ENCODE results near the gene LGALS14.

The LGALS14 gene

DNA sequence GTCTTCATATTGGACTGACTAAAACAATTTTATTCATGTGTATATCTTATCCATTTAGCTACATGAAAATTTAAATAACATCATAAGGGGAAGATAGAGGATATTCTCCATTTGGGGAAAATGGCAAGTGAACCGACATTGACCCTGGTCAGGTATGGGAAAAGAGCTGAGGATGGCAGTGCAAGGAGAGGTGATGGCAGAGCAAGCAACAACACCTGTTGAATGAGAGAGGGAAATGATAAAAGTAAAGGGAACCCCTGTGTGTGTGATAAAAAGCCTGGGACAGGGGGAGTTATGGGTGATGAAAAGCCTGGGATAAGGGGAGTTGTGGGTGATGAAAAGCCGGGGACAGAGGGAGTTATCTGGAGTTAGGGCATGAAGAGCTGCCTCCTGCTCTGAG, 29.6 kb downstream of the LGALS14 start:
- H3K4me3 ChIP-seq (ENCODE audit: low read length): no peak overlapping the region
- DNase-seq (ENCODE audit: low read depth): no peak
- TF ChIP-seq, protein P1, sequence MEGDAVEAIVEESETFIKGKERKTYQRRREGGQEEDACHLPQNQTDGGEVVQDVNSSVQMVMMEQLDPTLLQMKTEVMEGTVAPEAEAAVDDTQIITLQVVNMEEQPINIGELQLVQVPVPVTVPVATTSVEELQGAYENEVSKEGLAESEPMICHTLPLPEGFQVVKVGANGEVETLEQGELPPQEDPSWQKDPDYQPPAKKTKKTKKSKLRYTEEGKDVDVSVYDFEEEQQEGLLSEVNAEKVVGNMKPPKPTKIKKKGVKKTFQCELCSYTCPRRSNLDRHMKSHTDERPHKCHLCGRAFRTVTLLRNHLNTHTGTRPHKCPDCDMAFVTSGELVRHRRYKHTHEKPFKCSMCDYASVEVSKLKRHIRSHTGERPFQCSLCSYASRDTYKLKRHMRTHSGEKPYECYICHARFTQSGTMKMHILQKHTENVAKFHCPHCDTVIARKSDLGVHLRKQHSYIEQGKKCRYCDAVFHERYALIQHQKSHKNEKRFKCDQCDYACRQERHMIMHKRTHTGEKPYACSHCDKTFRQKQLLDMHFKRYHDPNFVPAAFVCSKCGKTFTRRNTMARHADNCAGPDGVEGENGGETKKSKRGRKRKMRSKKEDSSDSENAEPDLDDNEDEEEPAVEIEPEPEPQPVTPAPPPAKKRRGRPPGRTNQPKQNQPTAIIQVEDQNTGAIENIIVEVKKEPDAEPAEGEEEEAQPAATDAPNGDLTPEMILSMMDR (IDR thresholded peaks at IDR 0.05; ENCODE audit: insufficient read depth, low read depth, low read length, missing control alignments): no peak

- H3K4me3 ChIP-seq (ENCODE audit: low read length): no peak overlapping the region
- no peak for DNase-seq (ENCODE audit: low read depth)
- TF ChIP-seq, protein P1 (IDR thresholded peaks at IDR 0.05; ENCODE audit: insufficient read depth, low read depth, low read length, missing control alignments): no peak
Observed at GRCh38 chr19:39735688-39736087, 31.4 kb downstream of the LGALS14 start.

GRCh38 chr19:39736088-39736487, 31.8 kb downstream of the LGALS14 start:
- TF ChIP-seq, protein P1 (IDR thresholded peaks at IDR 0.05; ENCODE audit: insufficient read depth, low read depth, low read length, missing control alignments): no peak

DNA sequence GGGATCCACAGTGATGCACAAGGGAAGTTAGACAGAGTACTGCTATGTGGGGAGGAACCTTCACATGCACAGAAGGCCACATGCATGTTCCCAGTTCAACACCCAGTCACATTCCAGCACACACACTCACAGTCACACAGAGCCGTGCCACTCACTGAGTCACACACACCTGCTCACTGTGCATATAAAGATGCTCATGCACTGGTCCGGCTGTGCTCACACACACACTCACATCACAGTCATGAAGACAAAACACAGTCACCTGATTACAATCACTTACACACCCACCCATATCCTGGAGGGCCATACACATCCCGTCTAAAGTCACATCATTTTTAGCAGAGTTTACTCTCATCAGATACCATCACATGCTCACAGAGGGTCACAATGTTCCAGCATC, 33.1 kb downstream of the LGALS14 start:
- DNase-seq (ENCODE audit: low read depth): no peak
- no peak overlapping the region for H3K4me3 ChIP-seq (ENCODE audit: low read length)
- TF ChIP-seq, protein P1 (IDR thresholded peaks at IDR 0.05; ENCODE audit: insufficient read depth, low read depth, low read length, missing control alignments): no peak

More at GRCh38 chr19:39736088-39736487, 31.8 kb downstream of the LGALS14 start:
- no peak for DNase-seq (ENCODE audit: low read depth)
- no peak overlapping the region for H3K4me3 ChIP-seq (ENCODE audit: low read length)

DNA sequence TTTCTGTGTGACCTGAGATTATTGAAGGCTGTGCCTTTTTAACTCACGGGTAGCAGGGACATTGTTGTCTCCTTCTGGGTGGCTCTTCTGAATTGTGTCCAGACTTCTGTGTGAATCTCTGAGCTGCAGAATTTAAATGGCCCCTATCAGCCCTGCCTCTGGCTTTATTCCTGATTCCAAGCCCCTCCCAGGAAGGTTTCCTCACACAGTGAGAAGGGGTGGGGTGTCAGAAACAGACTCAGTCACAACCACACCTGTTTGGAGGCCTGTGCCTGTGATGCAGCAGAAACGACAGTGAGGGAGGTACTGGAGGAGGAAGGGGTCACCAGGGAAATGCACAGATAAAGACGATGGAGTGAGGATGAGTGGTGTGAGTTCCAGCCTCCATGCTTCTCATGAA, 33.6 kb downstream of the LGALS14 start, which contains the start of gene CLC:
Gene CLC (minus strand): TSS at position 139 of the 400 bp plus-strand sequence. CDS start 77 bp downstream, at position 62.
- TF ChIP-seq, protein P1 (IDR thresholded peaks at IDR 0.05; ENCODE audit: insufficient read depth, low read depth, low read length, missing control alignments): no peak
- DNase-seq (ENCODE audit: low read depth): no peak
- H3K4me3 ChIP-seq (ENCODE audit: low read length): no peak within 1 kb of the TSS

- H3K4me3 ChIP-seq (ENCODE audit: low read length): no peak overlapping the region
- DNase-seq (ENCODE audit: low read depth): no peak
- TF ChIP-seq, protein P1 (IDR thresholded peaks at IDR 0.05; ENCODE audit: insufficient read depth, low read depth, low read length, missing control alignments): no peak
Observed at GRCh38 chr19:39738814-39739213, 34.5 kb downstream of the LGALS14 start.

DNA sequence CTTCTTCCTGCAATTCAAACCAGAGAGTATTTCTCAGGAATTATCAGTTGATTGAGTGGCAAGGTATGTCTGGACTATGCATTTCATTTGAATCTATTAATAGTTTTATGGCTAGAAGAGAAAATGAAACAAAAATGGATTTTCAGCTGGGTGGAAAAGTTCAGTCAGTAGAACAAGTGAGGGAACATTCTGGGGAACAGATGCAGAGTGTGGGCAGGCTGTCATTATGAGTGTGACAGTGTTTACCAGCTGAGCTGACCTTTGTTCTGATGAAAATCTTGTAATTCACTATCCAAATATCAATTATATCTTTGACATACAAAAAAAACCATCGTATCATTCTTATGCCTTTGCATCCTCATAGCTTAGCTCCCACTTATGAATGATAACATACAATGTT, 36.1 kb downstream of the LGALS14 start:
- TF ChIP-seq, protein P1 (IDR thresholded peaks at IDR 0.05; ENCODE audit: insufficient read depth, low read depth, low read length, missing control alignments): no peak
- no peak for DNase-seq (ENCODE audit: low read depth)
- no peak overlapping the region for H3K4me3 ChIP-seq (ENCODE audit: low read length)
